GM19455 (cell line): Measurements from ENCODE around the gene CUBN.

ENCODE experiments used
- ATAC-seq: cut with Tn5 transposase; IDR thresholded peaks from one replicate; pipeline ENCODE4 v1.9.1; 2021; ENCODE audit not compliant: unreplicated experiment

CUBN gene

GRCh38 chr10:17073725-17074540 lies 55.7 kb downstream of the CUBN start:
- no peak for ATAC-seq

GRCh38 chr10:17068953-17069352 lies 60.7 kb downstream of the CUBN start:
- ATAC-seq: no peak

GRCh38 chr10:17067376-17068264 lies 62.0 kb downstream of the CUBN start:
- no peak for ATAC-seq

GRCh38 chr10:17066807-17067206 lies 62.8 kb downstream of the CUBN start:
- ATAC-seq: no peak

- no peak for ATAC-seq
Observed at GRCh38 chr10:17066000-17066399, 63.6 kb downstream of the CUBN start.

GRCh38 chr10:17065273-17065672 lies 64.3 kb downstream of the CUBN start:
- ATAC-seq: no peak

- no peak for ATAC-seq
Observed at GRCh38 chr10:17064435-17064834, 65.2 kb downstream of the CUBN start.

- ATAC-seq: no peak
Observed at GRCh38 chr10:17062955-17063484, 66.6 kb downstream of the CUBN start.

- ATAC-seq: no peak
Observed at GRCh38 chr10:17062493-17062892, 67.1 kb downstream of the CUBN start.

- no peak for ATAC-seq
Observed at GRCh38 chr10:17062009-17062408, 67.6 kb downstream of the CUBN start.

- ATAC-seq: no peak
Observed at GRCh38 chr10:17061418-17061817, 68.2 kb downstream of the CUBN start.

GRCh38 chr10:17060289-17060688 lies 69.3 kb downstream of the CUBN start:
- no peak for ATAC-seq

- no peak for ATAC-seq
Observed at GRCh38 chr10:17059197-17059688, 70.4 kb downstream of the CUBN start.

GRCh38 chr10:17058093-17058492 lies 71.5 kb downstream of the CUBN start:
- ATAC-seq: no peak

- no peak for ATAC-seq
Observed at GRCh38 chr10:17056781-17057428, 72.7 kb downstream of the CUBN start.

GRCh38 chr10:17053513-17053912 lies 76.1 kb downstream of the CUBN start:
- no peak for ATAC-seq

- ATAC-seq: no peak
Observed at GRCh38 chr10:17053061-17053460, 76.5 kb downstream of the CUBN start.

GRCh38 chr10:17051851-17052250 lies 77.8 kb downstream of the CUBN start:
- ATAC-seq: no peak

GRCh38 chr10:17049195-17049594 lies 80.4 kb downstream of the CUBN start:
- no peak for ATAC-seq

GRCh38 chr10:17047908-17048307 lies 81.7 kb downstream of the CUBN start:
- no peak for ATAC-seq

- no peak for ATAC-seq
Observed at GRCh38 chr10:17046989-17047388, 82.6 kb downstream of the CUBN start.
